Right atrium auricular region (tissue), 2 donors: Measurements from ENCODE around the gene FGFR3. TPM values are rescaled to one million over a fixed set of nuclear protein-coding genes. Genes with fewer than 3 reads are reported as not detected.

ENCODE experiments used
- DNase-seq: peaks from one replicate; pipeline ENCODE4 v3.0.0-alpha.2; 2019; ENCODE audit warnings: low spot score
- H3K27ac ChIP-seq, 2 donors: fragments of 200-600 bp; sonication (generic); 1 replicate in 1 of 2; 2 replicates in 1 of 2; pipeline ENCODE4 v1.5.1; 2016 to 2019
- H3K27me3 ChIP-seq, 2 donors: fragments of 200-600 bp; sonication (generic); one replicate each; pipeline versions ENCODE4 v1.5.1 to v1.6.0; 2017 to 2019
- H3K36me3 ChIP-seq: fragments of 200-600 bp; sonication (generic); one replicate; pipeline ENCODE4 v1.5.1; 2016
- H3K4me1 ChIP-seq, 2 donors: fragments of 200-600 bp; sonication (generic); one replicate each; pipeline versions ENCODE4 v1.5.1 to v1.6.0; 2017 to 2019
- H3K4me3 ChIP-seq, 2 donors: fragments of 200-600 bp; sonication (generic); 1 replicate in 1 of 2; 2 replicates in 1 of 2; pipeline ENCODE4 v1.5.1; 2017 to 2019; ENCODE audit warnings: mild to moderate bottlenecking in 1 of 2, moderate library complexity in 1 of 2
- H3K9me3 ChIP-seq, 2 donors: fragments of 200-600 bp; sonication (generic); one replicate each; pipeline ENCODE4 v1.5.1; 2019
- CTCF ChIP-seq, 2 donors: fragments of 200-600 bp; sonication (generic); IDR thresholded peaks; one replicate each; pipeline ENCODE4 v1.5.1; 2019; ENCODE audit warnings: antibody characterized with exemption in 2 of 2
- total RNA-seq, 2 donors: library from RNA; depleted of rRNA; stranded (reverse); fragments of >200 nt; gene quantifications; one replicate each; pipeline ENCODE4 v1.1.0, GENCODE V29; 2016

FGFR3 gene
- total RNA-seq, 2 donors from 2014 or later: 2.6 to 15.4 TPM

- H3K4me3 ChIP-seq: no peak overlapping the region
- H3K9me3 ChIP-seq: no peaks in the 10 kb centered on the region
- peaks cover 0 to 41% of the 10 kb centered on the region in 2 donors for H3K4me1 ChIP-seq
- no peak for DNase-seq
- TF ChIP-seq CTCF (IDR thresholded peaks at IDR 0.05): no peak
- H3K36me3 ChIP-seq: no peaks in the 10 kb centered on the region
- no peaks in the 10 kb centered on the region for H3K27me3 ChIP-seq
- H3K27ac ChIP-seq: no peak overlapping the region
These were observed 64.8 kb downstream of the FGFR3 start for GRCh38 chr4:1857931-1858330.

Other genes starting within 250 kb of the FGFR3 start
- gene FAM53A, start 109.0 kb upstream of the FGFR3 start, total RNA-seq: 1 to 10 TPM; 1.0 to 1.9 TPM
- gene SLBP, start 81.0 kb upstream of the FGFR3 start, total RNA-seq: 10 to 100 TPM; 15.6 to 20.1 TPM
- 10 to 100 TPM; 59.0 to 75.4 TPM for gene TMEM129, start 72.0 kb upstream of the FGFR3 start, total RNA-seq
- gene TACC3, start 71.8 kb upstream of the FGFR3 start, total RNA-seq: 1 to 10 TPM; 3.7 to 5.3 TPM
- gene LETM1, start 62.9 kb downstream of the FGFR3 start, total RNA-seq: 10 to 100 TPM; 32.1 to 34.5 TPM
- gene NSD2, start 78.1 kb downstream of the FGFR3 start, total RNA-seq: 10 to 100 TPM; 23.8 to 36.3 TPM
- 10 to 100 TPM in 1 of 2 donors, 1 to 10 TPM in 1; 8.0 to 12.7 TPM for gene NELFA, start 215.7 kb downstream of the FGFR3 start, total RNA-seq